Occipital lobe (tissue), 2 donors: ENCODE measurements around the gene NR1D1. TPM values are rescaled to one million over a fixed set of nuclear protein-coding genes. Genes with fewer than 3 reads are reported as not detected.
A peak's percentile ranks its signal among the peaks of the same experiment; 100 is the strongest.

Source experiments
- DNase-seq: peaks from one replicate; lab custom pipeline; 2025; lab: John Stamatoyannopoulos, UW
- total RNA-seq: library from RNA; depleted of rRNA; stranded (reverse); fragments of >200 nt; gene quantifications from one replicate; pipeline ENCODE4 v1.2.3, GENCODE V29; 2014

The NR1D1 gene
- total RNA-seq, 1 donor from 2014 or later, result 0.78 TPM

GRCh38 chr17:40097087-40097486 lies 3.3 kb downstream of the NR1D1 start:
- DNase-seq, result no peak

- DNase-seq, result no peak
Measured at GRCh38 chr17:40095944-40096791, 4.2 kb downstream of the NR1D1 start.

- no peak for DNase-seq
Measured at GRCh38 chr17:40095351-40095943, 4.9 kb downstream of the NR1D1 start.

- DNase-seq, result no peak
Measured at GRCh38 chr17:40094874-40095273, 5.5 kb downstream of the NR1D1 start.

- peak; percentile 30 for DNase-seq
Measured at GRCh38 chr17:40093580-40094201, 6.7 kb downstream of the NR1D1 start.

GRCh38 chr17:40093005-40093579 lies 7.3 kb downstream of the NR1D1 start:
- DNase-seq, result no peak

- peak; percentile 41 for DNase-seq
Measured at GRCh38 chr17:40092581-40092980, 7.8 kb downstream of the NR1D1 start.

GRCh38 chr17:40091691-40092397 lies 8.5 kb downstream of the NR1D1 start:
- DNase-seq, result no peak

GRCh38 chr17:40090237-40091119 lies 9.9 kb downstream of the NR1D1 start:
- DNase-seq, result no peak

GRCh38 chr17:40089077-40089895 lies 11.1 kb downstream of the NR1D1 start:
- DNase-seq, result no peak

- DNase-seq, result no peak
Measured at GRCh38 chr17:40087903-40088718, 12.3 kb downstream of the NR1D1 start.

GRCh38 chr17:40087049-40087794 lies 13.2 kb downstream of the NR1D1 start:
- no peak for DNase-seq

- DNase-seq, result no peak
Measured at GRCh38 chr17:40086150-40087044, 14.0 kb downstream of the NR1D1 start.

GRCh38 chr17:40084477-40084876 lies 15.9 kb downstream of the NR1D1 start:
- DNase-seq, result no peak

GRCh38 chr17:40079545-40079944 lies 20.8 kb downstream of the NR1D1 start:
- no peak for DNase-seq

GRCh38 chr17:40076591-40076990 lies 23.8 kb downstream of the NR1D1 start:
- no peak for DNase-seq

GRCh38 chr17:40075942-40076498 lies 24.4 kb downstream of the NR1D1 start:
- no peak for DNase-seq
